HepG2 (cell line): Measurements from ENCODE around the gene CCN6. TPM values are rescaled to one million over a fixed set of nuclear protein-coding genes. Genes with fewer than 3 reads are reported as not detected.

Source experiments
- ARID4A ChIP-seq: sonication (generic); formaldehyde crosslinking; IDR thresholded peaks from 2 replicates; pipeline ENCODE4 v1.5.0; 2020; ENCODE audit warnings: mild to moderate bottlenecking, missing genetic modification reagents, borderline replicate concordance
- DMTF1 ChIP-seq: sonication (generic); formaldehyde crosslinking; IDR thresholded peaks from 2 replicates; pipeline ENCODE4 v1.4.0; 2020; ENCODE audit warnings: mild to moderate bottlenecking, missing genetic modification reagents
- JUN ChIP-seq: sonication (generic); formaldehyde crosslinking; IDR thresholded peaks from 2 replicates; pipeline ENCODE4 v1.4.0; 2020; ENCODE audit warnings: mild to moderate bottlenecking, missing genetic modification reagents
- KAT8 ChIP-seq: IDR thresholded peaks from 2 replicates; pipeline ENCODE4 v1.6.1; 2016; ENCODE audit warnings: missing genetic modification reagents, missing compliant biosample characterization
- MIER2 ChIP-seq: IDR thresholded peaks from 2 replicates; pipeline ENCODE4 v1.6.1; 2016; ENCODE audit warnings: missing biosample characterization, missing genetic modification reagents
- SAP130 ChIP-seq: IDR thresholded peaks from 2 replicates; pipeline ENCODE4 v1.6.1; 2016; ENCODE audit warnings: low read depth
- SNAI1 ChIP-seq: sonication (generic); formaldehyde crosslinking; IDR thresholded peaks from 2 replicates; pipeline ENCODE4 v1.5.0; 2020; ENCODE audit warnings: mild to moderate bottlenecking, missing genetic modification reagents, borderline replicate concordance
- TCF7L2 ChIP-seq: IDR thresholded peaks from 2 replicates; pipeline ENCODE4 v1.6.1; 2011; ENCODE audit warnings: mild to moderate bottlenecking, low read depth, low read length, moderate library complexity
- TEAD3 ChIP-seq: optimal IDR thresholded peaks from 2 replicates; pipeline ENCODE3; 2016; ENCODE audit warnings: borderline replicate concordance
- ZBTB49 ChIP-seq: sonication (generic); formaldehyde crosslinking; IDR thresholded peaks from 2 replicates; pipeline ENCODE4 v1.4.0; 2020; ENCODE audit warnings: missing genetic modification reagents, borderline replicate concordance
- ZNF18 ChIP-seq: sonication (generic); formaldehyde crosslinking; IDR thresholded peaks from 2 replicates; pipeline ENCODE4 v1.8.0; 2022; ENCODE audit warnings: mild to moderate bottlenecking, missing genetic modification reagents; ENCODE audit not compliant: insufficient replicate concordance
- ZNF547 ChIP-seq: sonication (generic); formaldehyde crosslinking; IDR thresholded peaks from 2 replicates; pipeline ENCODE4 v1.5.1; 2020; ENCODE audit warnings: mild to moderate bottlenecking, missing genetic modification reagents
- ZNF607 ChIP-seq: sonication (generic); formaldehyde crosslinking; IDR thresholded peaks from 2 replicates; pipeline ENCODE4 v1.5.1; 2020; ENCODE audit warnings: missing genetic modification reagents, mild to moderate bottlenecking, borderline replicate concordance
- ZNF749 ChIP-seq: sonication (generic); formaldehyde crosslinking; IDR thresholded peaks from 2 replicates; pipeline ENCODE4 v1.8.0; 2022; ENCODE audit warnings: mild to moderate bottlenecking, missing genetic modification reagents, moderate library complexity, borderline replicate concordance
- ZNF761 ChIP-seq: sonication (generic); formaldehyde crosslinking; conservative IDR thresholded peaks from 2 replicates; pipeline ENCODE4 v1.4.0; 2020; ENCODE audit warnings: mild to moderate bottlenecking, missing genetic modification reagents
- ZSCAN12 ChIP-seq: sonication (generic); formaldehyde crosslinking; IDR thresholded peaks from 2 replicates; pipeline ENCODE4 v1.9.0; 2021; ENCODE audit warnings: mild to moderate bottlenecking, missing genetic modification reagents
- ZSCAN21 ChIP-seq: sonication (generic); formaldehyde crosslinking; IDR thresholded peaks from 2 replicates; pipeline ENCODE4 v1.8.0; 2022; ENCODE audit warnings: mild to moderate bottlenecking, missing genetic modification reagents, moderate library complexity, borderline replicate concordance
- polyA plus RNA-seq, 8 experiments: library from polyadenylated mRNA; depleted of rRNA in 3 of 8; stranded (reverse) in 7 of 8; unstranded in 1 of 8; fragments of >200 nt; fragmentation: Illumina TruSeq in 4 of 8; extraction: Trizol in 4 of 8; gene quantifications; 2 replicates each; pipeline versions ENCODE4 v1.2.1 to v1.2.3, GENCODE V29; 2011 to 2016; ENCODE audit warnings: low read depth in 4 of 8, missing spikeins in 1 of 8, mixed read lengths in 1 of 8; ENCODE audit not compliant: insufficient read depth in 1 of 8
- total RNA-seq, 5 experiments: library from RNA; depleted of rRNA; stranded (reverse); fragments of >200 nt; fragmentation: Illumina TruSeq; extraction: Trizol; gene quantifications; 2 replicates each; pipeline ENCODE4 v1.2.3, GENCODE V29; 2016; ENCODE audit warnings: low read depth in 1 of 5

CCN6 gene
- total and polyA plus RNA-seq, 2 of the 13 experiments (the other 11 are each of a cell fraction or from before 2014, with no cell fraction given) = not detected

GRCh38 chr6:112087136-112087911, 33.4 kb downstream of the CCN6 start, which contains the start of the genes FAM229B and TUBE1 (continued):
- TF ChIP-seq KAT8 (peak; percentile 95), ZNF547 (CRISPR knock-in tag) (peak; percentile 94), MIER2 (CRISPR knock-in tag) (peak; percentile 74; the same call in 1 of the 2 replicates), ZBTB49 (CRISPR knock-in tag) (no peak), ZNF749 (no peak; the same call in 1 of the 2 replicates), ARID4A (peak; percentile 93), ZNF18 (CRISPR knock-in tag) (no peak), TCF7L2 (no peak), ZNF607 (CRISPR knock-in tag) (no peak), TEAD3 (CRISPR knock-in tag) (peak; percentile 86), JUN (CRISPR knock-in tag) (no peak; the same call in 1 of the 2 replicates), SNAI1 (CRISPR knock-in tag) (0 out of 2 replicates have a peak, but pooled peaks have one; percentile 78), DMTF1 (CRISPR knock-in tag) (no peak), ZSCAN21 (CRISPR knock-in tag) (peak; percentile 77; the same call in 1 of the 2 replicates), SAP130 (CRISPR knock-in tag) (peak; percentile 96), ZSCAN12 (no peak), ZNF761 (CRISPR knock-in tag) (peak; percentile 54)
